Panc1 (cell line): Measurements from ENCODE around the gene FGF14. TPM values are rescaled to one million over a fixed set of nuclear protein-coding genes. Genes with fewer than 3 reads are reported as not detected.

ENCODE experiments used
- ATAC-seq: fragments of 200-7000 bp; cut with Tn5 transposase; 2 replicates; pipeline ENCODE4 v1.9.1; 2020; ENCODE audit warnings: mild to moderate bottlenecking, moderate library complexity
- BruUV-seq: library from RNA; stranded (reverse); fragments of 400-500 nt; replicated peaks from 2 replicates; lab custom pipeline; 2021; lab: Mats Ljungman, UMichigan
- CTCF ChIA-PET: fragments of 300-600 bp; sonication (Branson Sonifier 250); formaldehyde crosslinking; loops from one replicate; lab custom pipeline; 2022; ENCODE audit warnings: antibody characterized with exemption; lab: Charles Lee
- POLR2A ChIA-PET: fragments of 300-600 bp; sonication (Branson Sonifier 250); formaldehyde crosslinking; loops from one replicate; lab custom pipeline; 2022; ENCODE audit warnings: antibody characterized with exemption; lab: Charles Lee
- DNase-seq: peaks from one replicate; pipeline ENCODE4 v3.0.0-alpha.2; 2010; ENCODE audit warnings: low read depth, low spot score
- H3K27ac ChIP-seq: 2 replicates; pipeline ENCODE4 v1.5.1; 2011; ENCODE audit warnings: mild to moderate bottlenecking, low read length, inconsistent platforms
- H3K27me3 ChIP-seq: fragments of 200-500 bp; sonication (Bioruptor generic); 2 replicates; pipeline ENCODE4 v1.6.0; 2014; ENCODE audit warnings: low read length, inconsistent platforms; ENCODE audit not compliant: control insufficient read depth, insufficient read depth
- H3K36me3 ChIP-seq: fragments of 200-500 bp; sonication (Bioruptor generic); 2 replicates; pipeline ENCODE4 v1.5.1; 2014; ENCODE audit warnings: inconsistent platforms, mild to moderate bottlenecking, low read length, moderate library complexity; ENCODE audit not compliant: control insufficient read depth, insufficient read depth
- H3K4me1 ChIP-seq: 2 replicates; pipeline ENCODE4 v1.5.1; 2011; ENCODE audit warnings: inconsistent platforms, mild to moderate bottlenecking, low read length, moderate library complexity; ENCODE audit not compliant: control insufficient read depth, insufficient read depth
- H3K4me3 ChIP-seq, 2 experiments: 2 replicates each; pipeline ENCODE4 v1.5.1; 2011 to 2012; ENCODE audit warnings: low read depth in 2 of 2, low read length in 2 of 2, mild to moderate bottlenecking in 2 of 2, inconsistent platforms in 1 of 2, moderate library complexity in 1 of 2
- H3K9me3 ChIP-seq: fragments of 200-500 bp; sonication (Bioruptor generic); 2 replicates; pipeline ENCODE4 v1.5.1; 2014; ENCODE audit warnings: low read depth, mild to moderate bottlenecking, inconsistent platforms, low read length, moderate library complexity; ENCODE audit not compliant: control insufficient read depth, insufficient read depth
- CTCF ChIP-seq: fragments of 450-650 bp; IDR thresholded peaks from 2 replicates; pipeline ENCODE4 v1.5.1; 2017; ENCODE audit warnings: mild to moderate bottlenecking
- POLR2AphosphoS5 ChIP-seq: IDR thresholded peaks from 2 replicates; pipeline ENCODE4 v1.6.1; 2012; ENCODE audit warnings: mild to moderate bottlenecking, low read depth, low read length, moderate library complexity
- REST ChIP-seq, 2 experiments: IDR thresholded peaks; 2 replicates each; pipeline ENCODE4 v1.6.1; 2011 to 2012; ENCODE audit warnings: low read depth in 2 of 2, control low read depth in 1 of 2, low read length in 1 of 2, mild to moderate bottlenecking in 1 of 2, moderate library complexity in 1 of 2; ENCODE audit not compliant: insufficient read depth in 1 of 2
- SIN3A ChIP-seq: IDR thresholded peaks from 2 replicates; pipeline ENCODE4 v1.6.1; 2012; ENCODE audit warnings: low read depth, mild to moderate bottlenecking, low read length, moderate library complexity, borderline replicate concordance; ENCODE audit not compliant: insufficient read depth
- TCF7L2 ChIP-seq: IDR thresholded peaks from 2 replicates; pipeline ENCODE4 v1.6.1; 2011; ENCODE audit warnings: mild to moderate bottlenecking, low read depth, low read length, inconsistent platforms
- in situ Hi-C: cut with HindIII; loops from 2 replicates; pipeline ENCODE4 v1.10.0; 2016; ENCODE audit warnings: low sequenced_read_pairs, low pct_unique_long_range_greater_than_20kb
- intact Hi-C: fragments of 100-400 bp; cut with micrococcal nuclease; formaldehyde crosslinking; loops from one replicate; pipeline ENCODE4 v1.10.0; 2022; ENCODE audit not compliant: unreplicated experiment
- total RNA-seq: library from RNA; stranded (reverse); gene quantifications from one replicate; pipeline ENCODE4 v1.2.1, GENCODE V29; 2021; ENCODE audit not compliant: unreplicated experiment

FGF14 gene
- total RNA-seq, 1 experiment from 2014 or later, result 0.03 TPM

GRCh38 chr13:101811881-101812280, 590.0 kb downstream of the FGF14 start:
- no peak overlapping the region for H3K4me3 ChIP-seq
- ATAC-seq (no peak), DNase-seq (no peak)
- no TSS peak for BruUV-seq
- CTCF ChIA-PET, result no interaction called here
- no peaks in the 10 kb centered on the region for H3K36me3 ChIP-seq
- in situ Hi-C loops, result no loop called here
- POLR2A ChIA-PET, result no interaction called here
- TF ChIP-seq CTCF, result no peak
- no peak for TF ChIP-seq POLR2AphosphoS5
- TF ChIP-seq REST (IDR thresholded peaks at IDR 0.05; ENCODE audit: insufficient read depth in 1 of 2, low read depth in 2 of 2, low read length in 1 of 2), result no peak
- TF ChIP-seq TCF7L2, result no peak
- no peak for TF ChIP-seq SIN3A
- no peaks in the 10 kb centered on the region for H3K27me3 ChIP-seq
- H3K27ac ChIP-seq, result no peak overlapping the region
- no peaks in the 10 kb centered on the region for H3K9me3 ChIP-seq
- intact Hi-C loops, result no loop called here
- H3K4me1 ChIP-seq, result no peaks in the 10 kb centered on the region

- Histone ChIP-seq H3K4me3 (no peak overlapping the region), H3K27ac (no peak overlapping the region), H3K36me3 (no peaks in the 10 kb centered on the region), H3K4me1 (no peaks in the 10 kb centered on the region), H3K27me3 (no peaks in the 10 kb centered on the region), H3K9me3 (no peaks in the 10 kb centered on the region)
- in situ Hi-C loops, result no loop called here
- TF ChIP-seq POLR2AphosphoS5, result no peak
- TF ChIP-seq REST (IDR thresholded peaks at IDR 0.05; ENCODE audit: insufficient read depth in 1 of 2, low read depth in 2 of 2, low read length in 1 of 2), result no peak
- ChIA-PET POLR2A (no interaction called here), CTCF (no interaction called here)
- DNase-seq, result no peak
- intact Hi-C loops, result no loop called here
- BruUV-seq, result no TSS peak
- no peak for ATAC-seq
These were observed 590.5 kb downstream of the FGF14 start for GRCh38 chr13:101811284-101811839.
